ENCODE data around the gene ARHGAP35. TPM values are rescaled to one million over a fixed set of nuclear protein-coding genes. Genes with fewer than 3 reads are reported as not detected.

Gene ARHGAP35
- total RNA-seq, 1 experiment from 2014 or later = 64.1 TPM

GRCh38 chr19:46875657-46876056 is 14.9 kb downstream of the ARHGAP35 start:
- ATAC-seq (no peak), DNase-seq (ENCODE audit: low read depth, low spot score) (no peak)
- intact Hi-C loops (cut with micrococcal nuclease; ENCODE audit: unreplicated experiment) = no loop called here
- no peak overlapping the region for H3K4me3 ChIP-seq (ENCODE audit: low read depth in 2 of 2, low read length in 2 of 2)
- ChIA-PET POLR2A (no interaction called here), CTCF (no interaction called here)
- H3K27ac ChIP-seq (ENCODE audit: low read length) = peak overlapping the region; percentile 76
- TF ChIP-seq, protein P1, sequence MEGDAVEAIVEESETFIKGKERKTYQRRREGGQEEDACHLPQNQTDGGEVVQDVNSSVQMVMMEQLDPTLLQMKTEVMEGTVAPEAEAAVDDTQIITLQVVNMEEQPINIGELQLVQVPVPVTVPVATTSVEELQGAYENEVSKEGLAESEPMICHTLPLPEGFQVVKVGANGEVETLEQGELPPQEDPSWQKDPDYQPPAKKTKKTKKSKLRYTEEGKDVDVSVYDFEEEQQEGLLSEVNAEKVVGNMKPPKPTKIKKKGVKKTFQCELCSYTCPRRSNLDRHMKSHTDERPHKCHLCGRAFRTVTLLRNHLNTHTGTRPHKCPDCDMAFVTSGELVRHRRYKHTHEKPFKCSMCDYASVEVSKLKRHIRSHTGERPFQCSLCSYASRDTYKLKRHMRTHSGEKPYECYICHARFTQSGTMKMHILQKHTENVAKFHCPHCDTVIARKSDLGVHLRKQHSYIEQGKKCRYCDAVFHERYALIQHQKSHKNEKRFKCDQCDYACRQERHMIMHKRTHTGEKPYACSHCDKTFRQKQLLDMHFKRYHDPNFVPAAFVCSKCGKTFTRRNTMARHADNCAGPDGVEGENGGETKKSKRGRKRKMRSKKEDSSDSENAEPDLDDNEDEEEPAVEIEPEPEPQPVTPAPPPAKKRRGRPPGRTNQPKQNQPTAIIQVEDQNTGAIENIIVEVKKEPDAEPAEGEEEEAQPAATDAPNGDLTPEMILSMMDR (IDR thresholded peaks at IDR 0.05) = no peak
- TF ChIP-seq SIN3A (IDR thresholded peaks at IDR 0.05; ENCODE audit: borderline replicate concordance, insufficient read depth, low read depth, low read length) = no peak
- no peak for TF ChIP-seq TCF7L2 (IDR thresholded peaks at IDR 0.05; ENCODE audit: low read depth, low read length)
- no peak for TF ChIP-seq POLR2AphosphoS5 (IDR thresholded peaks at IDR 0.05; ENCODE audit: low read depth, low read length)
- no peak for TF ChIP-seq REST (IDR thresholded peaks at IDR 0.05; ENCODE audit: insufficient read depth in 1 of 2, low read depth in 2 of 2, low read length in 1 of 2)
- in situ Hi-C loops (cut with HindIII; ENCODE audit: low pct_unique_long_range_greater_than_20kb, low sequenced_read_pairs) = no loop called here
- H3K36me3 ChIP-seq (ENCODE audit: control insufficient read depth, insufficient read depth, low read length) = no peaks in the 10 kb centered on the region
- H3K9me3 ChIP-seq (ENCODE audit: control insufficient read depth, insufficient read depth, low read depth, low read length) = no peaks in the 10 kb centered on the region
- H3K4me1 ChIP-seq (ENCODE audit: control insufficient read depth, insufficient read depth, low read length) = peaks cover 48% of the 10 kb centered on the region
- H3K27me3 ChIP-seq (ENCODE audit: control insufficient read depth, insufficient read depth, low read length) = no peaks in the 10 kb centered on the region
- TSS peak; percentile 46 for BruUV-seq (replicated peaks)

DNA sequence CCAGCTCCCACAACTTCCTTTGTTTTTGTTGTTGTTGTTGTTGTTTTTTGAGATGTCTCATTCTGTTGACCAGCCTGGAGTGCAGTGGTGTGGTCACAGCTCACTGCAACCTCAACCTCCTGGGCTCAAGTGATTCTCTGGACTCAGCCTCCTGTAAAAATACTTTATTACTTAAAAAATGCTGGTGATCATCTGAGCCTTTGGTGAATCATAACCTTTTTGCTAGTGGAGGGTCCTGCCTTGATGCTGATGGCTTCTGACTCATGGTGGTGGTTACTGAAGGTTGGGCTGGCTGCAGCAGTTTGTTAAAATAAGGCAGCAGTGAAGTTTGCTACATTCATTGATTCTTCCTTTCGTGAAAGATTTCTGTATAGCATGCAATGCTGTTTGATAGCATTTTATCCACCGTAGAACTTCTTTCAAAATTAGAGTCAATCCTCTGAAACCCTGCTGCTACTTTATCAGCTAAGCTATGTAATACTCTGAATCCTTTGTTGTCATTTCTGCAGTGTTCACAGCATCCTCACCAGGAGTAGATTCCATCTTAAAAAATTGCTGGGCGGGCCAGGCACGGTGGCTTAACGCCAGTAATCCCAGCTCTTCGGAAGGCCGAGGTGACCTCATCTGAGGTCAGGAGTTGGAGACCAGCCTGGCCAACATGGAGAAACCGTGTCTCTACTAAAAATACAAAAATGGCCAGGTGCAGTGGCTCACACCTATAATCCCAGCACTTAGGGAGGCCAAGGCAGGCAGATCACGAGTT is 18.0 kb downstream of the ARHGAP35 start:
- no peak for DNase-seq (ENCODE audit: low read depth, low spot score)
- Histone ChIP-seq H3K36me3 (ENCODE audit: control insufficient read depth, insufficient read depth, low read length) (no peaks in the 10 kb centered on the region), H3K9me3 (ENCODE audit: control insufficient read depth, insufficient read depth, low read depth, low read length) (no peaks in the 10 kb centered on the region), H3K4me3 (ENCODE audit: low read depth in 2 of 2, low read length in 2 of 2) (no peak overlapping the region), H3K4me1 (ENCODE audit: control insufficient read depth, insufficient read depth, low read length) (peaks cover 39% of the 10 kb centered on the region), H3K27ac (ENCODE audit: low read length) (peak overlapping the region; percentile 73), H3K27me3 (ENCODE audit: control insufficient read depth, insufficient read depth, low read length) (no peaks in the 10 kb centered on the region)
- BruUV-seq (replicated peaks) = no TSS peak
- peak; percentile 69 for ATAC-seq
- in situ Hi-C loops (cut with HindIII; ENCODE audit: low pct_unique_long_range_greater_than_20kb, low sequenced_read_pairs) (no loop called here), intact Hi-C loops (cut with micrococcal nuclease; ENCODE audit: unreplicated experiment) (no loop called here)
- ChIA-PET POLR2A (interaction anchor here (0.6 kb wide), 1 partner anchor 11 kb away, joined by 4 read pairs; no protein-coding TSS in a partner anchor), CTCF (no interaction called here)
- no peak for TF ChIP-seq TCF7L2 (IDR thresholded peaks at IDR 0.05; ENCODE audit: low read depth, low read length)
- no peak for TF ChIP-seq SIN3A (IDR thresholded peaks at IDR 0.05; ENCODE audit: borderline replicate concordance, insufficient read depth, low read depth, low read length)
- TF ChIP-seq, protein P1 (IDR thresholded peaks at IDR 0.05) = no peak
- TF ChIP-seq REST (IDR thresholded peaks at IDR 0.05; ENCODE audit: insufficient read depth in 1 of 2, low read depth in 2 of 2, low read length in 1 of 2) = no peak
- no peak for TF ChIP-seq POLR2AphosphoS5 (IDR thresholded peaks at IDR 0.05; ENCODE audit: low read depth, low read length)
